HG03558 (cell line): ENCODE data around the gene GRM5.
"Not testable (repeated sequence)": the region's sequence is repeated elsewhere in the genome, so short reads cannot be mapped to it uniquely, and the experiment has no call there.

ENCODE experiments used
- ATAC-seq: cut with Tn5 transposase; IDR thresholded peaks from one replicate; pipeline ENCODE4 v1.9.1; 2021; ENCODE audit warnings: moderate number of reproducible peaks; ENCODE audit not compliant: unreplicated experiment; ENCODE audit errors: extremely low read depth

GRM5 gene

GRCh38 chr11:89065651-89066201 is at the start of gene GRM5:
GRM5 (minus strand) TSS chr11:89065982; CDS start chr11:89047872, 18,110 bp downstream.
- ATAC-seq = not testable (repeated sequence)

GRCh38 chr11:89097956-89098355 is 32.2 kb upstream of the GRM5 start:
- not testable (repeated sequence) for ATAC-seq

GRCh38 chr11:89093806-89094205 is 28.0 kb upstream of the GRM5 start:
- not testable (repeated sequence) for ATAC-seq

GRCh38 chr11:89084951-89085350 is 19.2 kb upstream of the GRM5 start:
- not testable (repeated sequence) for ATAC-seq

- ATAC-seq = not testable (repeated sequence)
Measured at GRCh38 chr11:89070911-89071310, 5.1 kb upstream of the GRM5 start.

GRCh38 chr11:89067264-89067663 is 1.5 kb upstream of the GRM5 start:
- no peak for ATAC-seq

GRCh38 chr11:89065066-89065465 is 716 bp downstream of the GRM5 start:
- ATAC-seq = no peak

- not testable (repeated sequence) for ATAC-seq
Measured at GRCh38 chr11:89063481-89063951, 2.3 kb downstream of the GRM5 start.

GRCh38 chr11:89062771-89063298 is 2.9 kb downstream of the GRM5 start:
- not testable (repeated sequence) for ATAC-seq

- ATAC-seq = not testable (repeated sequence)
Measured at GRCh38 chr11:89061839-89062238, 3.9 kb downstream of the GRM5 start.

- not testable (repeated sequence) for ATAC-seq
Measured at GRCh38 chr11:89057406-89057805, 8.4 kb downstream of the GRM5 start.

GRCh38 chr11:89052220-89052619 is 13.6 kb downstream of the GRM5 start:
- ATAC-seq = no peak

- ATAC-seq = not testable (repeated sequence)
Measured at GRCh38 chr11:89047159-89047558, 18.6 kb downstream of the GRM5 start.

- not testable (repeated sequence) for ATAC-seq
Measured at GRCh38 chr11:89043861-89044588, 21.8 kb downstream of the GRM5 start.

- ATAC-seq = not testable (repeated sequence)
Measured at GRCh38 chr11:89029671-89030070, 36.1 kb downstream of the GRM5 start.

- no peak for ATAC-seq
Measured at GRCh38 chr11:89021339-89021738, 44.4 kb downstream of the GRM5 start.

- not testable (repeated sequence) for ATAC-seq
Measured at GRCh38 chr11:89019827-89020547, 45.8 kb downstream of the GRM5 start.

- no peak for ATAC-seq
Measured at GRCh38 chr11:89016214-89016613, 49.6 kb downstream of the GRM5 start.

GRCh38 chr11:89015614-89016013 is 50.2 kb downstream of the GRM5 start:
- ATAC-seq = no peak

GRCh38 chr11:89000852-89001251 is 64.9 kb downstream of the GRM5 start:
- not testable (repeated sequence) for ATAC-seq

GRCh38 chr11:88979641-88980040 is 86.1 kb downstream of the GRM5 start:
- ATAC-seq = no peak
